Activated effector memory CD4-positive, alpha-beta T cell treated with Interleukin-2 at 50 U/mL for 16 hours (primary cell): ENCODE measurements around the gene ACTN4.

ENCODE experiments used
- DNase-seq: peaks from one replicate; pipeline ENCODE4 v3.0.0-alpha.2; 2020

Gene ACTN4

GRCh38 chr19:38727868-38728660 lies 80.6 kb downstream of the ACTN4 start:
- DNase-seq: no peak

GRCh38 chr19:38728752-38729541 lies 81.5 kb downstream of the ACTN4 start:
- DNase-seq: no peak

- DNase-seq: peak; percentile 57
Observed at GRCh38 chr19:38729653-38730469, 82.4 kb downstream of the ACTN4 start.

GRCh38 chr19:38730470-38730730 lies 83.0 kb downstream of the ACTN4 start:
- DNase-seq: no peak

GRCh38 chr19:38730731-38731589 lies 83.5 kb downstream of the ACTN4 start:
- DNase-seq: no peak

- DNase-seq: no peak
Observed at GRCh38 chr19:38731654-38732301, 84.3 kb downstream of the ACTN4 start.

- no peak for DNase-seq
Observed at GRCh38 chr19:38733241-38733492, 85.7 kb downstream of the ACTN4 start.

- no peak for DNase-seq
Observed at GRCh38 chr19:38733493-38734175, 86.2 kb downstream of the ACTN4 start.

- no peak for DNase-seq
Observed at GRCh38 chr19:38734176-38734425, 86.7 kb downstream of the ACTN4 start.

GRCh38 chr19:38734426-38735256 lies 87.2 kb downstream of the ACTN4 start:
- peak; percentile 31 for DNase-seq

GRCh38 chr19:38735257-38735686 lies 87.8 kb downstream of the ACTN4 start:
- no peak for DNase-seq

- peak; percentile 42 for DNase-seq
Observed at GRCh38 chr19:38736036-38736412, 88.6 kb downstream of the ACTN4 start.

GRCh38 chr19:38736413-38737280 lies 89.2 kb downstream of the ACTN4 start:
- DNase-seq: peak; percentile 35

- DNase-seq: no peak
Observed at GRCh38 chr19:38737281-38737865, 89.9 kb downstream of the ACTN4 start.

GRCh38 chr19:38737921-38738737 lies 90.7 kb downstream of the ACTN4 start:
- DNase-seq: no peak

- DNase-seq: no peak
Observed at GRCh38 chr19:38739440-38740256, 92.2 kb downstream of the ACTN4 start.

- DNase-seq: no peak
Observed at GRCh38 chr19:38740257-38740592, 92.8 kb downstream of the ACTN4 start.

- DNase-seq: no peak
Observed at GRCh38 chr19:38740932-38741331, 93.5 kb downstream of the ACTN4 start.
